Kidney (tissue), 14 donors: ENCODE measurements around the gene MAPRE2. TPM values are rescaled to one million over a fixed set of nuclear protein-coding genes. Genes with fewer than 3 reads are reported as not detected.

Source experiments
- DNase-seq, 5 donors: peaks; one replicate each; pipeline ENCODE4 v3.0.0-alpha.2; 2013 to 2020
- FAIRE-seq: peaks from 2 replicates; lab custom pipeline; 2012; peaks lifted over from hg19 to GRCh38; lab: Jason Lieb, UNC
- H3K27ac ChIP-seq, 2 donors: one replicate each; pipeline ENCODE4 v1.7.0; 2013; ENCODE audit warnings: low read depth in 2 of 2, low read length in 2 of 2, inconsistent platforms in 1 of 2
- H3K27me3 ChIP-seq: one replicate; pipeline ENCODE4 v1.7.1; 2013; ENCODE audit warnings: low read length, inconsistent platforms; ENCODE audit not compliant: control insufficient read depth, insufficient read depth
- H3K36me3 ChIP-seq, 3 donors: one replicate each; pipeline versions ENCODE4 v1.7.0 to v1.7.1; 2013; ENCODE audit warnings: low read length in 3 of 3, control low read depth in 1 of 3, inconsistent platforms in 1 of 3; ENCODE audit not compliant: insufficient read depth in 3 of 3, control insufficient read depth in 2 of 3
- H3K4me1 ChIP-seq, 3 donors: one replicate each; pipeline versions ENCODE4 v1.7.0 to v1.7.1; 2013; ENCODE audit warnings: low read length in 3 of 3, inconsistent platforms in 1 of 3, low read depth in 1 of 3; ENCODE audit not compliant: control insufficient read depth in 2 of 3, insufficient read depth in 2 of 3
- H3K4me3 ChIP-seq, 3 donors: one replicate each; pipeline versions ENCODE4 v1.7.0 to v1.8.1; 2013; ENCODE audit warnings: low read length in 3 of 3, control low read depth in 1 of 3, inconsistent platforms in 1 of 3
- H3K9ac ChIP-seq, 3 donors: one replicate each; pipeline versions ENCODE4 v1.7.0 to v1.7.1; 2013; ENCODE audit warnings: low read length in 3 of 3, control low read depth in 1 of 3, inconsistent platforms in 1 of 3
- H3K9me3 ChIP-seq, 3 donors: one replicate each; pipeline versions ENCODE4 v1.7.0 to v1.7.1; 2013; ENCODE audit warnings: low read length in 3 of 3, control low read depth in 1 of 3, inconsistent platforms in 1 of 3; ENCODE audit not compliant: control insufficient read depth in 2 of 3, insufficient read depth in 1 of 3
- CTCF ChIP-seq: IDR thresholded peaks from 3 replicates; pipeline ENCODE4 v1.5.1; 2012; ENCODE audit warnings: mild to moderate bottlenecking, moderate library complexity, borderline replicate concordance; ENCODE audit not compliant: insufficient read depth; ENCODE audit errors: extremely low read depth
- intact Hi-C: fragments of 100-400 bp; cut with DNase I; formaldehyde crosslinking; loops from one replicate; pipeline ENCODE4 v1.11.1; 2022
- polyA plus RNA-seq: library from polyadenylated mRNA; stranded (reverse); fragments of 350-450 nt; fragmentation: Illumina TruSeq; extraction: RNeasy Lipid Tissue Mini Kit (QIAGEN cat#74804); gene quantifications from one replicate; pipeline ENCODE4 v1.2.3, GENCODE V29; 2014; ENCODE audit warnings: low read depth, low replicate concordance; ENCODE audit not compliant: insufficient read depth
- total RNA-seq: library from RNA; stranded (reverse); fragmentation: NEBNext Ultra II Directional; extraction: Animal tissue kit (Norgen Biotek cat#: 25700); gene quantifications from one replicate; pipeline ENCODE4 v1.2.1, GENCODE V29; 2021
- donor health status: control.
- donor health status: control.
- donor health status: control.
- donor health status: control.
- donor health status: control.
- donor health status: DM: yes; HTN: yes; CAD: no.
- donor health status: Normal renal cell carcinoma (clear cell type).

The MAPRE2 gene
- total and polyA plus RNA-seq, 2 donors from 2014 or later, result 15.2 to 30.2 TPM

- Histone ChIP-seq H3K27ac (no peak overlapping the region), H3K27me3 (no peaks in the 10 kb centered on the region), H3K9me3 (no peaks in the 10 kb centered on the region), H3K4me3 (no peak overlapping the region), H3K36me3 (peaks cover 0 to 5% (median 2%) of the 10 kb centered on the region in 3 donors), H3K4me1 (peaks cover 0 to 4% (median 0%) of the 10 kb centered on the region in 3 donors), H3K9ac (no peak overlapping the region)
- DNase-seq (no peak), FAIRE-seq (no peak)
- TF ChIP-seq CTCF, result no peak
- intact Hi-C loops, result no loop called here
These were observed 33.9 kb downstream of the MAPRE2 start for GRCh38 chr18:35075132-35075531.

GRCh38 chr18:35076135-35076924 lies 35.1 kb downstream of the MAPRE2 start:
- Histone ChIP-seq H3K36me3 (no peaks in the 10 kb centered on the region), H3K4me1 (peaks cover 0 to 4% (median 0%) of the 10 kb centered on the region in 3 donors), H3K9ac (no peak overlapping the region), H3K9me3 (no peaks in the 10 kb centered on the region), H3K4me3 (no peak overlapping the region), H3K27ac (no peak overlapping the region), H3K27me3 (no peaks in the 10 kb centered on the region)
- DNase-seq (no peak), FAIRE-seq (no peak)
- TF ChIP-seq CTCF, result no peak
- intact Hi-C loops, result no loop called here

- Histone ChIP-seq H3K27ac (no peak overlapping the region), H3K27me3 (no peaks in the 10 kb centered on the region), H3K36me3 (no peaks in the 10 kb centered on the region), H3K4me3 (no peak overlapping the region), H3K9me3 (no peaks in the 10 kb centered on the region), H3K9ac (no peak overlapping the region), H3K4me1 (peaks cover 0 to 2% (median 0%) of the 10 kb centered on the region in 3 donors)
- FAIRE-seq (peak; percentile 58), DNase-seq (no peak)
- TF ChIP-seq CTCF, result no peak
- intact Hi-C loops, result no loop called here
These were observed 36.7 kb downstream of the MAPRE2 start for GRCh38 chr18:35077937-35078336.

GRCh38 chr18:35080058-35080457 lies 38.8 kb downstream of the MAPRE2 start:
- intact Hi-C loops, result no loop called here
- H3K9me3 ChIP-seq, result no peaks in the 10 kb centered on the region
- TF ChIP-seq CTCF, result no peak
- H3K36me3 ChIP-seq, result no peaks in the 10 kb centered on the region
- no peaks in the 10 kb centered on the region for H3K27me3 ChIP-seq
- no peak overlapping the region for H3K27ac ChIP-seq
- DNase-seq (no peak), FAIRE-seq (no peak)
- peaks cover 0 to 6% (median 0%) of the 10 kb centered on the region in 3 donors for H3K4me1 ChIP-seq
- no peak overlapping the region for H3K4me3 ChIP-seq
- no peak overlapping the region for H3K9ac ChIP-seq
